ENCODE data around the gene ANKS1B.

ANKS1B gene

DNA sequence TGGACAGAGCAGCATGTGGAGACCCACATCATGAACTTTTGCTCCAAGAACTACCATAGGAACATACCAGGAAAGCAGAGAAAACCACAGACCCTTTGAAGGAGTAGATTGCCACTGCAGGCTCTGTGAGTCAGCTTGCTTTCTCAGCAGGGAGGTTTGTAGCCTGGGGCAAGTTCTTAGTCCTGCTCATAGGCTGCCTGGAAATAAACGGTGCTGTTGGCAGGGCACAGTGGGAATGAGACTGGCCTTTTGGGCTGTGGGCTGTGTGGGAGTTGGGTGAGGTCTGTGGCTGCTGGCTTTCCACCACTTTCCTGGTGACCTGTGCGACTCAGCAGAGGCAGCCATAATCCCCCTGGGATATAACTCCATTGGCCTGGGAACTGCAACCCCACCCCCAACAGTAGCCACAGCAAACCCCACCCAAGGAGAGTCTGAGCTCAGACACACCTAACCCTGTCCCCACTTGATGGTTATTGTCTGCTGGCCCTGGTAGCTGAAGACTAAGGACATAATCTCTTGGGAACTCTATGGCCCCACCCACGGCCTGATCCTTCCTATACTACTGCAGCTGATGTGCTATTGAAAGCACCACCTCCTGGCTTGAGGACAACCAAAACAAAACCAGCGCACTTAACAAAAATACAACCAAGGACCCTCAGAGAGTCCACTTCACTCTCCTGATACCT is 529.2 kb downstream of the ANKS1B start:
- no peak overlapping the region for H3K27ac ChIP-seq (ENCODE audit: low read depth, low read length, severe bottlenecking)
- no peaks in the 10 kb centered on the region for H3K36me3 ChIP-seq (ENCODE audit: control insufficient read depth, insufficient read depth, low read length)
- no peak overlapping the region for H3K4me3 ChIP-seq (ENCODE audit: extremely low read depth, insufficient read depth, low read length, poor library complexity, severe bottlenecking)
- 20 to 55% methylated on average over 1 to 2 of the region's 4 CpGs for WGBS, 2 experiments (ENCODE audit: insufficient coverage in 2 of 2)
- peaks cover 6% of the 10 kb centered on the region for H3K9me3 ChIP-seq (ENCODE audit: control insufficient read depth, low read length)
- H3K4me1 ChIP-seq (ENCODE audit: control insufficient read depth, insufficient read depth, low read length, poor library complexity, severe bottlenecking) = peaks cover 19% of the 10 kb centered on the region

GRCh38 chr12:99454539-99455172 is 530.1 kb downstream of the ANKS1B start:
- Histone ChIP-seq H3K36me3 (ENCODE audit: control insufficient read depth, insufficient read depth, low read length) (no peaks in the 10 kb centered on the region), H3K27ac (ENCODE audit: low read depth, low read length, severe bottlenecking) (no peak overlapping the region), H3K9me3 (ENCODE audit: control insufficient read depth, low read length) (peaks cover 4% of the 10 kb centered on the region), H3K4me3 (ENCODE audit: extremely low read depth, insufficient read depth, low read length, poor library complexity, severe bottlenecking) (no peak overlapping the region), H3K4me1 (ENCODE audit: control insufficient read depth, insufficient read depth, low read length, poor library complexity, severe bottlenecking) (peaks cover 19% of the 10 kb centered on the region)
- WGBS, 2 experiments (ENCODE audit: insufficient coverage in 2 of 2) = 86 to 88% methylated on average over 1 of the region's 2 CpGs

DNA sequence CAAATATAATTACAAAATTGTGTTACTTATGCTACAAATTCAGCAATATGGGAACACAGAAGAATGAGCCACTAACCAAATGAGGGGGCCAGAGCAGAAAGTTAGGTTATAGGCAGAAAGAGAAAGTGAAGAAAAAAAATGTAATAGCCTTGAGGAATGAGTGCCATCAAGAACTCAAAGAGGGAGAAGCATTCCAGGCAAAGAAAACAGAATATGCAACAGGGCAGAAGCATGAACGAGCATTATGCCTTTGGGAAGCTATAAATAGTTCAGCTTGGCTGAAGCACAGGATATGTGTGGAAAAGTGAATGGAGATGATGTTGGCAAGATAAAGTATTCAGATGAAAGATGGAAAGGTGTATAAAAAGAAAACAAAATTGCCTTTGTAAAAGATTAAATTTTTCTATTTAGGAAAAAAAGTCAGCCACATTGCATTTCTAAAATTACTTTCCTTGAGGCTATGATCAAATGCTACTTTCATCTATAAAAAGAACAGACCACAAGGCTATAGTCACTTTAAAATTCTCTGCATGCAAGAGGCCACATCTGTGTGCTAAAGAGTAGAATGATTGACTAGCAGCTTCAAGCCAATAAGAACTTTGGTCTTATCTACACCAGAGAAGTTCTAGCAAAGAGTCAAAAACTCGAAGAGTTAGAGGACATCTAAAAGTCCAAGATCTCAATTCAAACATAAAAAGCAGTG is 530.7 kb downstream of the ANKS1B start:
- Histone ChIP-seq H3K9me3 (ENCODE audit: control insufficient read depth, low read length) (peaks cover 3% of the 10 kb centered on the region), H3K4me1 (ENCODE audit: control insufficient read depth, insufficient read depth, low read length, poor library complexity, severe bottlenecking) (peaks cover 19% of the 10 kb centered on the region), H3K36me3 (ENCODE audit: control insufficient read depth, insufficient read depth, low read length) (no peaks in the 10 kb centered on the region), H3K4me3 (ENCODE audit: extremely low read depth, insufficient read depth, low read length, poor library complexity, severe bottlenecking) (no peak overlapping the region), H3K27ac (ENCODE audit: low read depth, low read length, severe bottlenecking) (peak overlapping the region; percentile 63)
- WGBS, 2 experiments (ENCODE audit: insufficient coverage in 2 of 2) = 42 to 66% methylated on average over 1 to 2 of the region's 2 CpGs

DNA sequence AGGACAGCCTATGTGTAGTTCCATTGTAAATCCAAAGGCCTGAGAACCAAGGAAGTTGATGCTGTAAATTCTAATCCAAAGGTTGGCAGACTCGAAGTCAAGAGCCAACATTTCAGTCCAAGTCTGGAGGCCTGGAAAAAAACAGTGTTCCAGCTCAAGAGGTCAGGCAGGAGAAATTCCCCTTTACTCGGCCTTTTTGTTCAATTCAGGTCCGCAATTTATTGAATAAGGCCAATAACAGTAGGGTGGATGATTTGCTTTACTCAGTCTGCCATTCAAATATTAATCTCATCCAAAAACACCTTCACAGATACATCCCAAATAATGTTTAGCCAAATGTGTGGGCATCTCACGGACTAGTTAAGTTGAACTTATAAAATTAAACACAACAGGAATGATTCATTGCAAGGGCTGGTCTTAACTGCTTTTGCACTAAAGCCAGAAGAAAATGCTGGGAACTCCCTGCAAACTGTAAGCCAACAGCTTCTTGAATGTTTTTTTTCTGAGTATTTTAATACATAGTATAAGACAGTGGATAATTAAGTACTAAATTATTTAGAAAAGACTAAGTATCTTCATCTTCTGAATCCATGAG is 534.6 kb downstream of the ANKS1B start:
- no peak overlapping the region for H3K27ac ChIP-seq (ENCODE audit: low read depth, low read length, severe bottlenecking)

GRCh38 chr12:99444859-99445316 is 539.8 kb downstream of the ANKS1B start:
- H3K27ac ChIP-seq (ENCODE audit: low read depth, low read length, severe bottlenecking) = no peak overlapping the region
- H3K4me1 ChIP-seq (ENCODE audit: control insufficient read depth, insufficient read depth, low read length, poor library complexity, severe bottlenecking) = no peaks in the 10 kb centered on the region
- no peaks in the 10 kb centered on the region for H3K36me3 ChIP-seq (ENCODE audit: control insufficient read depth, insufficient read depth, low read length)
- H3K4me3 ChIP-seq (ENCODE audit: extremely low read depth, insufficient read depth, low read length, poor library complexity, severe bottlenecking) = no peak overlapping the region
- H3K9me3 ChIP-seq (ENCODE audit: control insufficient read depth, low read length) = no peaks in the 10 kb centered on the region

More for the DNA sequence above, 534.6 kb downstream of the ANKS1B start:
- no peak overlapping the region for H3K4me3 ChIP-seq (ENCODE audit: extremely low read depth, insufficient read depth, low read length, poor library complexity, severe bottlenecking)
- H3K36me3 ChIP-seq (ENCODE audit: control insufficient read depth, insufficient read depth, low read length) = no peaks in the 10 kb centered on the region
- H3K4me1 ChIP-seq (ENCODE audit: control insufficient read depth, insufficient read depth, low read length, poor library complexity, severe bottlenecking) = peaks cover 18% of the 10 kb centered on the region
- 90 to 91% methylated on average over 1 to 3 of the region's 4 CpGs for WGBS, 2 experiments (ENCODE audit: insufficient coverage in 2 of 2)
- no peaks in the 10 kb centered on the region for H3K9me3 ChIP-seq (ENCODE audit: control insufficient read depth, low read length)

GRCh38 chr12:99442758-99443157 is 542.0 kb downstream of the ANKS1B start:
- 73% methylated on average over 3 of the region's 3 CpGs; no CpG with 5 or more reads in 1 of the 2 experiments for WGBS, 2 experiments (ENCODE audit: insufficient coverage in 2 of 2)

GRCh38 chr12:99439399-99439798 is 545.3 kb downstream of the ANKS1B start:
- H3K4me3 ChIP-seq (ENCODE audit: extremely low read depth, insufficient read depth, low read length, poor library complexity, severe bottlenecking) = no peak overlapping the region
- no peak overlapping the region for H3K27ac ChIP-seq (ENCODE audit: low read depth, low read length, severe bottlenecking)
- WGBS, 2 experiments (ENCODE audit: insufficient coverage in 2 of 2) = no CpG with 5 or more reads among the region's 1 CpG
- H3K4me1 ChIP-seq (ENCODE audit: control insufficient read depth, insufficient read depth, low read length, poor library complexity, severe bottlenecking) = no peaks in the 10 kb centered on the region
- no peaks in the 10 kb centered on the region for H3K9me3 ChIP-seq (ENCODE audit: control insufficient read depth, low read length)
- H3K36me3 ChIP-seq (ENCODE audit: control insufficient read depth, insufficient read depth, low read length) = no peaks in the 10 kb centered on the region

More at GRCh38 chr12:99442758-99443157, 542.0 kb downstream of the ANKS1B start:
- Histone ChIP-seq H3K4me3 (ENCODE audit: extremely low read depth, insufficient read depth, low read length, poor library complexity, severe bottlenecking) (no peak overlapping the region), H3K4me1 (ENCODE audit: control insufficient read depth, insufficient read depth, low read length, poor library complexity, severe bottlenecking) (no peaks in the 10 kb centered on the region), H3K36me3 (ENCODE audit: control insufficient read depth, insufficient read depth, low read length) (no peaks in the 10 kb centered on the region), H3K27ac (ENCODE audit: low read depth, low read length, severe bottlenecking) (no peak overlapping the region), H3K9me3 (ENCODE audit: control insufficient read depth, low read length) (no peaks in the 10 kb centered on the region)

- Histone ChIP-seq H3K4me1 (ENCODE audit: control insufficient read depth, insufficient read depth, low read length, poor library complexity, severe bottlenecking) (no peaks in the 10 kb centered on the region), H3K36me3 (ENCODE audit: control insufficient read depth, insufficient read depth, low read length) (no peaks in the 10 kb centered on the region), H3K9me3 (ENCODE audit: control insufficient read depth, low read length) (no peaks in the 10 kb centered on the region), H3K27ac (ENCODE audit: low read depth, low read length, severe bottlenecking) (no peak overlapping the region), H3K4me3 (ENCODE audit: extremely low read depth, insufficient read depth, low read length, poor library complexity, severe bottlenecking) (no peak overlapping the region)
Measured at GRCh38 chr12:99436584-99436983, 548.2 kb downstream of the ANKS1B start.

DNA sequence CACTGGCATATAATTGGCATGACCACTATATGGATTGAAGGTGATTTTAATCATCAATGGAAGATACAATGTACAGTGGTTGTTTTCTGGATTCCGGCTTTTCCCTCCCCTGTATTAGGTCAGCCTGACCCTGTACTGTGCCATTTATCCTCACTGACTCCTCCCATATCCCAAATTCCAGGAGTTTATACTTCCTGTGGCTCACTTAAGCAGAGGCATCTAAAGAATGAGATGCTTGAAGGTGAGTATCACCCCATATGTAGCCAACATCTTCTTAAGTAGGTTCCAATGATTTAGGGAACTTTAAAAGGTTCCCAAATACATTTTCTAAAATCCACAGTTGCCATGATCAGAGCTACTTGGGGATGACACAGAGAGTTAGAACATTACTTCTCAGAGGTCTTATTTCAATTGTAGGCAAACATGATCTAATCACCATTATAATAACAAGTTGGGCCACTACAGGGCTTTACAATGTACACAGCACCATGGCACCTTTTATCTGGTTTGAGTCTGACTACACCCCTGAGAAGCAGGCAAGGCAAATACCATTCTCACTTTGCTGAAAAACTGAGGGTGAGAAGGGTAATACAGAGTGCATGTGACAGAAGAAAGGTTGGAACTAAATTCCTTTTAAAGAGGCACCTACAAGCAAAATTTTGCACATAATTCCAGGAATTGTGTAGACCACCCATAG is 549.5 kb downstream of the ANKS1B start:
- no peak overlapping the region for H3K4me3 ChIP-seq (ENCODE audit: extremely low read depth, insufficient read depth, low read length, poor library complexity, severe bottlenecking)
- no CpG with 5 or more reads among the region's 1 CpG for WGBS, 2 experiments (ENCODE audit: insufficient coverage in 2 of 2)
- no peaks in the 10 kb centered on the region for H3K9me3 ChIP-seq (ENCODE audit: control insufficient read depth, low read length)
- H3K27ac ChIP-seq (ENCODE audit: low read depth, low read length, severe bottlenecking) = no peak overlapping the region
- H3K36me3 ChIP-seq (ENCODE audit: control insufficient read depth, insufficient read depth, low read length) = no peaks in the 10 kb centered on the region
- H3K4me1 ChIP-seq (ENCODE audit: control insufficient read depth, insufficient read depth, low read length, poor library complexity, severe bottlenecking) = no peaks in the 10 kb centered on the region

DNA sequence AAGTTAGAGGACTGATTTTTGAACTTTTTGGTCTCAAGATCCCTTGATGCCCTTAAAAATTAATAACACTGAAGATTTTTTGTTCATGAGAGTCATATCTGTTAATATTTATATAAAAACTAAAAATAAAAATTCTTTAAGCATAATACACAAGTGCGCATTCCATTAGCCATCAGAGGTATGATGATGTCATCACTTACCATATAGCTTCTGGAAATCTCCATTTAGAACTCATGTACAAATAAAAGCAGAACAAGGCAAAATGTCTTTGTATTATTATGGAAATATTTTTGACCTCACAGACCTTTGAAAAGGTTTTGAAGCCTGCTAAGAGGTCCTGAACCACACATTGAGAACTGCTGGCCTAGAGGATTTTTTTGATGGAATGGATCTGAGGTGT is 551.6 kb downstream of the ANKS1B start:
- Histone ChIP-seq H3K36me3 (ENCODE audit: control insufficient read depth, insufficient read depth, low read length) (no peaks in the 10 kb centered on the region), H3K4me3 (ENCODE audit: extremely low read depth, insufficient read depth, low read length, poor library complexity, severe bottlenecking) (no peak overlapping the region), H3K27ac (ENCODE audit: low read depth, low read length, severe bottlenecking) (no peak overlapping the region), H3K9me3 (ENCODE audit: control insufficient read depth, low read length) (no peaks in the 10 kb centered on the region), H3K4me1 (ENCODE audit: control insufficient read depth, insufficient read depth, low read length, poor library complexity, severe bottlenecking) (no peaks in the 10 kb centered on the region)
- no CpG with 5 or more reads among the region's 1 CpG for WGBS, 2 experiments (ENCODE audit: insufficient coverage in 2 of 2)

Data from mesodermal cell (in vitro differentiated cells).